ENCODE results near the gene GPRIN3.
A peak's percentile ranks its signal among the peaks of the same experiment; 100 is the strongest.

The GPRIN3 gene

DNA sequence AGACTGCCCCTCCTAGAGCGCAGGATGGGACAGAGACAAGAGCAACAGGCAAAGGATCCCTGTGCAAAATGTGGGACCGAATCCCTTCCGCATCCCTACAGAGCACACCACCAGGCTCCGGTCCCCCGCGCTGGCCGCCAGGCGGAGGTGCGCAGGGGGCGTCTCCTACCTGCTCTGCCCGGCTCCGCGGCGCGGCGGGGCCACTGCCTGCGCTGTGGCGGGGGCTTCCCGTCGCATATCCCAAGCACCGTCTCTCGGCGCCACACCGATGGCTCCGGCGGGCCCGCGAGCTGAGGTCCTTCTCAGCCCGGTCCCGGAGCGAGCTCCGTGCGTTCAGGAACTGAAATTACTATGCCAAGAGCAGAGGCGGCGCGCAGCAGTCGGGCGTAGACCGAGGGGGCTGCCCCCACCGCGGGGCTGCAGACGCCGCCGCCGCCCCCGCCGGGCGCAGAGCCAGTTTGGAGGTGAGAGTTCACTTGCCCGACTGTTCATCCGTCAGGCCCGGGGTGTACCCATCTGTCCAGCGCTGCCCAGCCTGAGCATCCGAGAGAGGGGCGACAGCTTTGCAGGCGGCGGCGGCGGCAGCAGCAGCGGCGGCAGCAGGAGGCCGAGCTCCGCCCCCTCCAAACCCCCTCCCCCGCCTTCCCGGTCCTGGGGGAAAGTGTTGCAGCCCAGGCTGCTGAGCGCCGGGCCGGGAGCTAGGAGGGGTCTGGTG is at the start of gene GPRIN3:
Gene GPRIN3 (minus strand): TSS at position 355 of the 715 bp plus-strand sequence. CDS start 57,690 bp downstream, outside the sequence.
- peak; percentile 21 for DNase-seq (ENCODE audit: low spot score)

- no peak for DNase-seq (ENCODE audit: low spot score)
These were observed 49.7 kb upstream of the GPRIN3 start for GRCh38 chr4:89357340-89357739.

GRCh38 chr4:89356086-89356485 is 48.5 kb upstream of the GPRIN3 start:
- no peak for DNase-seq (ENCODE audit: low spot score)

GRCh38 chr4:89353514-89353913 is 45.9 kb upstream of the GPRIN3 start:
- DNase-seq (ENCODE audit: low spot score): no peak

- DNase-seq (ENCODE audit: low spot score): no peak
These were observed 44.9 kb upstream of the GPRIN3 start for GRCh38 chr4:89352541-89352940.

GRCh38 chr4:89351201-89351600 is 43.6 kb upstream of the GPRIN3 start:
- no peak for DNase-seq (ENCODE audit: low spot score)

GRCh38 chr4:89347363-89348025 is 39.9 kb upstream of the GPRIN3 start:
- DNase-seq (ENCODE audit: low spot score): no peak

- DNase-seq (ENCODE audit: low spot score): no peak
These were observed 37.0 kb upstream of the GPRIN3 start for GRCh38 chr4:89344571-89344970.

GRCh38 chr4:89338206-89338605 is 30.6 kb upstream of the GPRIN3 start:
- no peak for DNase-seq (ENCODE audit: low spot score)

- no peak for DNase-seq (ENCODE audit: low spot score)
These were observed 30.1 kb upstream of the GPRIN3 start for GRCh38 chr4:89337681-89338080.

- no peak for DNase-seq (ENCODE audit: low spot score)
These were observed 29.3 kb upstream of the GPRIN3 start for GRCh38 chr4:89336818-89337420.

- DNase-seq (ENCODE audit: low spot score): no peak
These were observed 27.2 kb upstream of the GPRIN3 start for GRCh38 chr4:89334830-89335229.

GRCh38 chr4:89334311-89334710 is 26.7 kb upstream of the GPRIN3 start:
- no peak for DNase-seq (ENCODE audit: low spot score)

DNA sequence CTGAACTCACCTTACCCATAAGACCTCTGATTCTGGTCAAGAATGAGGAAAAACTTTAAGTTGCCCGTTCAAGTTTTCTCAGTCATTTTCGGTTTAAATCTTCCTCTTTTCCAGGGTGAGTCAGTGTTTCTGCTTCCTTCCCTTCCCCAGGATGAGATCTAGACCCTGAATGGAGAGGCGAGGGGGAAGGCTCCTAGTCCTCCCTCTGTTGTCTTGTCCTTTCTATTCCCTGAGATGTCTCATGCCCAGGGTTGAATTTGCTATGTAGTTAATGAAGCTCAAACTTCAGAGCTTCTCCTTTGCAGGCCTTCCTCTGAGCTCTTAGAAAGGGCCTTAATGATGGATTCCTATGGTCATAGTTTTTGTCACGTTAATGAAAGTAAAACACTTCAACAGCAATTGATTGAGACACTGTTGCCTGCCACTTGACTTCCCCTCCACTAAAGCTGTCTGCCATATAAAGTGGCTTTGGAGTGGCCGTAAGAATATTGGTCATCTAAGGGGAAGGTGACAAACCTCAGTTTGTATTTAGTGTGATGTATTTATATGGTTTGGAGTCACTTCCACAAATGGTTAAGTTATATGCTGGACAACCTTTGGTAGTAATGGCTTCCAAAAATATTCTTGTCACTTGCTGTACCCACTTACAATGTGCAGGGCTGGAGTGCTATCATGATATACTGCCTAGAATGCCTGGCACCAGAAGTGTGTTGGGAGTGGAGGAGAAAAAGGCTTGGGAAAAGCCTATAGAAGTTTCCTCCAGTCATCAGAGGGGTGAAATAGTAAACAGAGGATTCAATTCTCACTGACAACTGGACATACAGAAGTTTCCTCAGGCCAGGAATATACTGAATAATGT is 24.3 kb upstream of the GPRIN3 start:
- no peak for DNase-seq (ENCODE audit: low spot score)

- DNase-seq (ENCODE audit: low spot score): no peak
These were observed 23.6 kb upstream of the GPRIN3 start for GRCh38 chr4:89331197-89331596.

GRCh38 chr4:89329280-89329679 is 21.7 kb upstream of the GPRIN3 start:
- DNase-seq (ENCODE audit: low spot score): no peak

- no peak for DNase-seq (ENCODE audit: low spot score)
These were observed 17.1 kb upstream of the GPRIN3 start for GRCh38 chr4:89324671-89325070.

DNA sequence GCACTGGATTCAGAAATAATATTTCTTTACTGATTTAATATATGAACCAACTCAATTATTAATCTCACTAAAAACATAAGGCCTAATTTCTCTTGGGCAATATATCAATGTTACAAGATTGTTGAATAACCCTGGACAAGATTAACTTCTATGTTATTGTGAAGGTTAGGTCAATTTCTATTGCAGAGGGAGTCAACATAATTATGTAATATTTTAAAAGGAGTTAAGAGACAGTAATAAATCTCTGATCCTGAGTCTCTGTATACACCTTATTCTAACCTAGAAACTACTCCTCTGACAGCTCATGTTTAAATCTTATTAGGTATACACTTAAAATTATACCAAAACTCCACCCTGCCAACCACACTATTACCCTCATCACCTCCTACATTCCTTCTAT is 15.1 kb upstream of the GPRIN3 start:
- no peak for DNase-seq (ENCODE audit: low spot score)

GRCh38 chr4:89319756-89320155 is 12.2 kb upstream of the GPRIN3 start:
- no peak for DNase-seq (ENCODE audit: low spot score)

GRCh38 chr4:89316931-89317366 is 9.3 kb upstream of the GPRIN3 start:
- no peak for DNase-seq (ENCODE audit: low spot score)

- no peak for DNase-seq (ENCODE audit: low spot score)
These were observed 8.6 kb upstream of the GPRIN3 start for GRCh38 chr4:89316211-89316610.

DNA sequence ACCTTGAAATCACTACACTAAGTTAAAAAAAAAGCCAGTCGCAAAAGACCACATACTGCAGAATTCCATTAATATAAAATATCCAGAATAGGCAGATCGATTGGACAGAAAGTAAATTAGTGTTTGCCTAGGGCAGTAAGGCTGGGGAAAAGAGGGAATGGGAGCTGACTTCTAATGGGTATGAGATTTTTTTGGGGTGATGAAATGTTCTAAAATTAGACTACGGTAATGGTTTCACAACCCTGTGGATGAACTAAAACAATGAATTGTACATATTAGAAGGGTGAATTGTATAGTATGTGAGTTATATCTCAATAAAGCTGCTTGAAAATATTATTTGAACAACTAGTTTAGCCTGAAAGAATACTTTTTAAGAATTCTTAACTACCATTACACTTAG is 6.7 kb upstream of the GPRIN3 start:
- DNase-seq (ENCODE audit: low spot score): no peak

Data from HuH-7.5 (cell line).